Activated naive CD8-positive, alpha-beta T cell treated with anti-CD3 and anti-CD28 coated beads, Interleukin-2, amount 50 U/mL, for 24 hours (primary cell): Measurements from ENCODE around the gene CRACR2B.
A peak's percentile ranks its signal among the peaks of the same experiment; 100 is the strongest.

ENCODE experiments used
- ATAC-seq: fragments of 150-1000 bp; cut with Tn5 transposase; one replicate; pipeline ENCODE4 v1.10.0; 2021
- DNase-seq: peaks from one replicate; pipeline ENCODE4 v3.0.0; 2021
- H3K27ac Mint-ChIP-seq: one replicate; pipeline ENCODE4 v1.8.0; 2021; ENCODE audit warnings: mild to moderate bottlenecking, mixed read lengths
- H3K27me3 Mint-ChIP-seq: one replicate; pipeline ENCODE4 v1.8.0; 2021; ENCODE audit warnings: mixed read lengths
- H3K36me3 Mint-ChIP-seq: one replicate; pipeline ENCODE4 v1.8.0; 2021; ENCODE audit warnings: low read depth, mixed read lengths
- H3K4me1 Mint-ChIP-seq: one replicate; pipeline ENCODE4 v1.8.0; 2021; ENCODE audit warnings: mixed read lengths
- H3K4me3 Mint-ChIP-seq: one replicate; pipeline ENCODE4 v1.8.0; 2021; ENCODE audit warnings: mild to moderate bottlenecking, moderate library complexity, mixed read lengths
- H3K9me3 Mint-ChIP-seq: one replicate; pipeline ENCODE4 v1.8.0; 2021; ENCODE audit warnings: mixed read lengths

The CRACR2B gene

GRCh38 chr11:875769-876301, 48.1 kb downstream of the CRACR2B start:
- Mint-ChIP-seq H3K36me3 (peaks cover 12% of the 10 kb centered on the region), H3K4me3 (no peak overlapping the region), H3K27ac (no peak overlapping the region)

DNA sequence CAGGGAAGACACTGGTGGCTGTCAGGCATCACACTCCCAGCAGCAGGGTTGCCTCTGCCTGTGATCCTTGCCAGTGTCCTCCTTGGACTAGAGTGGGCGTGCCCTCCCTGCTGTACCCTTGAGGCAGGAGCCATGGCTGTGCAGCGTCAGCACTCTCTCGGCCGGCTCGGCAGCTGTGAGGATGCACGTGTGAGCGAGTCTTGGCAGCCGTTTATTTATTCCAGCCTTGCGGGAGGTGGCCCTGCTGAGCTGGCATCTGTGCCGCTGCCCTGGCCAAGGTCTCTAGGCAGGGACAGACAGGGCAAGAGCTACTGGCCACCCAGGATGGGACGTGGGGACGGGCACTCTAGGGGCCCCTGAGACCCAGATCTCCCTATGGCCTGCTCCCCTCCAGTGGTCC, 48.8 kb downstream of the CRACR2B start:
- DNase-seq, result no peak
- H3K27ac Mint-ChIP-seq, result no peak overlapping the region

More at GRCh38 chr11:875769-876301, 48.1 kb downstream of the CRACR2B start:
- Mint-ChIP-seq H3K27me3 (no peaks in the 10 kb centered on the region), H3K9me3 (no peaks in the 10 kb centered on the region), H3K4me1 (no peaks in the 10 kb centered on the region)
- ATAC-seq (no peak), DNase-seq (no peak)

DNA sequence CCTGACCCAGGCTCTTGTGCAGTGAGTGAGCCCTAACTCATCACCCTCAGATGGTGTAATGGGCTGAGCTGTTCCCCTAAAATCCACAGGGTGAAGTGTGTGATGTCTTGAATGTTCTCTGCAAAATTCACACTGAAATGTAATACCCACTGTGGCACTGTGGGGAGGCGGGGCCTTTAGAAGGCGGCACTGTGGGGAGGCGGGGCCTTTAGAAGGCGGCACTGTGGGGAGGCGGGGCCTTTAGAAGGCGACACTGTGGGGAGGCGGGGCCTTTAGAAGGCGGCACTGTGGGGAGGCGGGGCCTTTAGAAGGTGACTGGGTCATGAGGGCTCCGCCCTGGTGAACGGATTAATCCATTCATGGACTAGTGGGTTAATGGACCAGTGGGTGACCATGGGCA, 49.8 kb downstream of the CRACR2B start:
- peak; percentile 35 for DNase-seq
- H3K9me3 Mint-ChIP-seq, result no peaks in the 10 kb centered on the region
- no peaks in the 10 kb centered on the region for H3K4me1 Mint-ChIP-seq
- H3K36me3 Mint-ChIP-seq, result peaks cover 17% of the 10 kb centered on the region
- no peak overlapping the region for H3K27ac Mint-ChIP-seq
- no peaks in the 10 kb centered on the region for H3K27me3 Mint-ChIP-seq
- no peak overlapping the region for H3K4me3 Mint-ChIP-seq
- peak; percentile 51 for ATAC-seq

More for the DNA sequence above, 48.8 kb downstream of the CRACR2B start:
- Mint-ChIP-seq H3K4me1 (no peaks in the 10 kb centered on the region), H3K9me3 (no peaks in the 10 kb centered on the region), H3K4me3 (no peak overlapping the region), H3K27me3 (no peaks in the 10 kb centered on the region), H3K36me3 (peaks cover 12% of the 10 kb centered on the region)
- ATAC-seq, result no peak

DNA sequence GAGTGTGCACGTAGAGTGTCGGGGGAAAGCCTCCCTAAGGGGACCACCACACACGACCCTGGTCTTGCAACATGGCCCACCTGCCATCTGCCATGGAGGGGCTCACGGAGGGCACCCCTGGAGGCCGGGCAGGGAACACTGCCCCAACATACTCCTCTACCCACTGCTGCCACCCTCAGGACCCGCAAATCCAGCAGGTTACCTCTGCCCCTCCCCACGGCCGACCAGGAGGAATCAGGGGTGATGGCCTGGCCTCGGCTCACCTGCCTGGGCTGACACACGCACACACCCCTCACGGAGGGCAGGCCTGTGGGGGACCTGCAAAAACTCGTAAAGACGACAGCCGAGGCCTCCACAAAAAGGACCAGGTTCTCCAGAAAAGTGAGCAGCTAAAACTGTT, 52.7 kb downstream of the CRACR2B start:
- peaks cover 12% of the 10 kb centered on the region for H3K36me3 Mint-ChIP-seq

More for the DNA sequence above, 52.7 kb downstream of the CRACR2B start:
- H3K4me1 Mint-ChIP-seq, result no peaks in the 10 kb centered on the region
- no peak overlapping the region for H3K4me3 Mint-ChIP-seq
- H3K9me3 Mint-ChIP-seq, result no peaks in the 10 kb centered on the region
- DNase-seq (no peak), ATAC-seq (no peak)
- H3K27me3 Mint-ChIP-seq, result no peaks in the 10 kb centered on the region
- H3K27ac Mint-ChIP-seq, result no peak overlapping the region
